Suprapubic skin (tissue), 4 donors: Measurements from ENCODE around the gene ZCCHC24. TPM values are rescaled to one million over a fixed set of nuclear protein-coding genes. Genes with fewer than 3 reads are reported as not detected.

Experiments used
- DNase-seq, 2 donors: peaks; one replicate each; pipeline ENCODE4 v3.0.0-alpha.2; 2019; ENCODE audit warnings: low spot score in 2 of 2
- H3K27ac ChIP-seq: fragments of 200-600 bp; sonication (generic); one replicate; pipeline ENCODE4 v1.5.1; 2019
- H3K27me3 ChIP-seq: fragments of 200-600 bp; sonication (generic); one replicate; pipeline ENCODE4 v1.5.1; 2019
- H3K36me3 ChIP-seq: fragments of 200-600 bp; sonication (generic); one replicate; pipeline ENCODE4 v1.5.1; 2019
- H3K4me1 ChIP-seq: fragments of 200-600 bp; sonication (generic); one replicate; pipeline ENCODE4 v1.5.1; 2019
- H3K4me3 ChIP-seq: fragments of 200-600 bp; sonication (generic); one replicate; pipeline ENCODE4 v1.5.1; 2019; ENCODE audit warnings: mild to moderate bottlenecking
- H3K9me3 ChIP-seq: fragments of 200-600 bp; sonication (generic); one replicate; pipeline ENCODE4 v1.5.1; 2019
- EP300 ChIP-seq: sonication (generic); formaldehyde crosslinking; IDR thresholded peaks from one replicate; pipeline ENCODE4 v1.6.1; 2017; ENCODE audit warnings: antibody characterized with exemption
- POLR2A ChIP-seq, 2 donors: fragments of 450-650 bp; IDR thresholded peaks; one replicate each; pipeline ENCODE4 v1.6.1; 2017; ENCODE audit warnings: antibody characterized with exemption in 2 of 2, mild to moderate bottlenecking in 2 of 2, moderate library complexity in 2 of 2
- POLR2AphosphoS5 ChIP-seq, 3 donors: sonication (generic); formaldehyde crosslinking; IDR thresholded peaks; one replicate each; pipeline ENCODE4 v1.6.1; 2017; ENCODE audit warnings: antibody characterized with exemption in 3 of 3
- WGBS: methylation state at CpG from one replicate; pipeline ENCODE4 v1.1.5; 2018; 5-methylcytosine and 5-hydroxymethylcytosine counted together
- total RNA-seq, 4 donors: library from RNA; depleted of rRNA; stranded (reverse); fragments of >200 nt; gene quantifications; one replicate each; pipeline ENCODE4 v1.1.0, GENCODE V29; 2016
- TF ChIP-seq, protein P1 (sequence below), 2 donors: fragments of 200-600 bp in 1 of 2; fragments of 450-650 bp in 1 of 2; sonication (generic) in 1 of 2; IDR thresholded peaks; one replicate each; pipeline ENCODE4 v1.5.1; 2016 to 2019; ENCODE audit warnings: antibody characterized with exemption in 2 of 2, mild to moderate bottlenecking in 1 of 2, moderate library complexity in 1 of 2

The ZCCHC24 gene
- total RNA-seq, 4 donors from 2014 or later, result 8.9 to 17.3 (median 12.8) TPM

DNA sequence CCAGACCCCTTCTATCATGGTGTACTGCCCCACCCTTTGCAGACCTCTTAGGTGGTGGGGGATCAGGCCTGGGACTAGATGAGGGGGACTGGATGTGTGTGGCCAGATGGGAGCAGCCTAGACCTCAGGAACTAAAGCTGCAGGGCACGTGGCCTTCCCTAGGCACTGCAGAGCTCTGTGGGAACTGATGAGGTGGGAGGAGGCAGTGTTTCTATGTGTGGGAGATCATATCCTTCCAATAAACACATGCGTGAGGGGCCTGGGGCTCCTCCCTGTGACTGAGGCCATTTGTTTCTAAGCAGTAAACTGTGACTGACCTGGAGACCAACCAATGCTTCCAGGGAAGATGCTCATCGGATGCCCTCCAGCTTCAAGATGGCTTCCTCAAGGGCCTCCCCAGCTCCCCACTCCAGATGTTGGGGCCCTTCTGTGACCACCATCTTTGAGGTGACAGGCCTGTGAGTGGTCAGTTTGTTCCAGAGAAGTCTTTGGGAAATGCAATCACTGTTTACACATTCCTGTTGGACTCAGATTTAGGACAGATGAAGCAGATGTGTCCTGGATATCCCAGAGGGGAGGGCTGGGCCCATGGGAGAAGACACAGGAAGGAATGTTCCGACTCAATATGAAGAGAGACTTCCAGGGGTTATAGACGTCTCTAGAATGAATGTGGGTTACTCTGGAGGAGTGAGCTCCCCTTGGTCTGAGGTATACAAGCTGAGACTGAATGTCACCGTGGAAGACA is 23.6 kb upstream of the ZCCHC24 start:
- TF ChIP-seq, protein P1, sequence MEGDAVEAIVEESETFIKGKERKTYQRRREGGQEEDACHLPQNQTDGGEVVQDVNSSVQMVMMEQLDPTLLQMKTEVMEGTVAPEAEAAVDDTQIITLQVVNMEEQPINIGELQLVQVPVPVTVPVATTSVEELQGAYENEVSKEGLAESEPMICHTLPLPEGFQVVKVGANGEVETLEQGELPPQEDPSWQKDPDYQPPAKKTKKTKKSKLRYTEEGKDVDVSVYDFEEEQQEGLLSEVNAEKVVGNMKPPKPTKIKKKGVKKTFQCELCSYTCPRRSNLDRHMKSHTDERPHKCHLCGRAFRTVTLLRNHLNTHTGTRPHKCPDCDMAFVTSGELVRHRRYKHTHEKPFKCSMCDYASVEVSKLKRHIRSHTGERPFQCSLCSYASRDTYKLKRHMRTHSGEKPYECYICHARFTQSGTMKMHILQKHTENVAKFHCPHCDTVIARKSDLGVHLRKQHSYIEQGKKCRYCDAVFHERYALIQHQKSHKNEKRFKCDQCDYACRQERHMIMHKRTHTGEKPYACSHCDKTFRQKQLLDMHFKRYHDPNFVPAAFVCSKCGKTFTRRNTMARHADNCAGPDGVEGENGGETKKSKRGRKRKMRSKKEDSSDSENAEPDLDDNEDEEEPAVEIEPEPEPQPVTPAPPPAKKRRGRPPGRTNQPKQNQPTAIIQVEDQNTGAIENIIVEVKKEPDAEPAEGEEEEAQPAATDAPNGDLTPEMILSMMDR (IDR thresholded peaks at IDR 0.05), result no peak
- TF ChIP-seq EP300 (no peak), POLR2A (IDR thresholded peaks at IDR 0.05) (no peak), POLR2AphosphoS5 (IDR thresholded peaks at IDR 0.05) (no peak)
- no peaks in the 10 kb centered on the region for H3K27me3 ChIP-seq
- H3K9me3 ChIP-seq, result no peaks in the 10 kb centered on the region
- WGBS, result 79% methylated on average over 6 of the region's 6 CpGs
- no peak for DNase-seq
- no peak overlapping the region for H3K4me3 ChIP-seq
- H3K4me1 ChIP-seq, result no peaks in the 10 kb centered on the region
- no peak overlapping the region for H3K27ac ChIP-seq
- no peaks in the 10 kb centered on the region for H3K36me3 ChIP-seq

DNA sequence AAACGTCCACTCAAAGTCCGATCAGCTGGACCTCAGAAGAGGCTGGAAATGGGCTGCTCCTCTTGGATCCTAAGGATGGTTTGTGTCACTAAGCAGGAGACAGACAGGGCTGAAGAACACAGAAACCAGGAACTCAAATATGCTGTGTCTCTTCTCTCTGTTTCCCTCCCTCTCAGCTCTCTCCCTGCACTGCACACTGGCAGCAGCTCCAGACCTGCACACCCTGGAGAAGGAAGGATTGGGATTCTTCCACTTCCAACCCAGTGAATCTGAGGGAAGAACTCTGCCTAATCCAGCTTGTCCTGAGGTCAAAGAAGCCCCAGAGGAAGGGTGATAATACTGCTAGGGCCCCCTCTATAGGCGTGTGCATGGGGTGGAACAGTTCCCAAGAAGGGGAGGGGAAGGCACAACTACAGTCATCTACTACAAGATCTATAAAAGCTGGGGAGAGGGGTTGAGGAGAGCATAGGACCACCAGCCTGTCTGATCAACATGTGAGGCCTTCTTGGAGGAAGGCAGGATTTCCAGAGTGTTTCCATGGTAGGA is 22.7 kb upstream of the ZCCHC24 start:
- TF ChIP-seq POLR2AphosphoS5 (IDR thresholded peaks at IDR 0.05), result no peak
- TF ChIP-seq POLR2A (IDR thresholded peaks at IDR 0.05), result no peak
- TF ChIP-seq, protein P1 (IDR thresholded peaks at IDR 0.05), result no peak
- no peak for TF ChIP-seq EP300
- H3K4me1 ChIP-seq, result no peaks in the 10 kb centered on the region
- DNase-seq, result no peak
- no peaks in the 10 kb centered on the region for H3K9me3 ChIP-seq
- H3K27ac ChIP-seq, result peak overlapping the region; percentile 31
- H3K36me3 ChIP-seq, result no peaks in the 10 kb centered on the region
- no peaks in the 10 kb centered on the region for H3K27me3 ChIP-seq
- no peak overlapping the region for H3K4me3 ChIP-seq
- 81% methylated on average over 3 of the region's 3 CpGs for WGBS

DNA sequence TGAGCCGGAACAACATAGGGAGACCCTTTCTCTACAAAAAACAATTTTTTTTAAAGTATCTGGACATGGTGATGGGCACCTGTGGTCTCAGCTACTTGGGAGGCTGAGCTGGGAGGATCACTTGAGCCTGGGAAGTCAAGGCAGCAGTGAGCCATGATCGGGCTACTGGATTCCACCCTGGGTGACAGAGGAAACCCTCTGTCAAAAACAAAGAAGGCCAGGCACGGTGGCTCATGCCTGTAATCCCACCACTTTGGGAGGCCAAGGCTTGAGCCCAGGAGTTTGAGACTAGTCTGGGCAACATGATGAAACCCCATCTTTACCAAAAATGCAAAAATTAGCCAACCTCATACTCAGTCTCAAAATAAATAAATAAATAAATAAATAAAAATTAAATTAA is 19.9 kb upstream of the ZCCHC24 start:
- H3K27ac ChIP-seq, result no peak overlapping the region
- no peak for DNase-seq
- H3K9me3 ChIP-seq, result no peaks in the 10 kb centered on the region
- 92% methylated on average over 3 of the region's 3 CpGs for WGBS
- H3K4me3 ChIP-seq, result no peak overlapping the region
- H3K27me3 ChIP-seq, result no peaks in the 10 kb centered on the region
- TF ChIP-seq, protein P1 (IDR thresholded peaks at IDR 0.05), result no peak
- TF ChIP-seq POLR2AphosphoS5 (IDR thresholded peaks at IDR 0.05) (no peak), POLR2A (IDR thresholded peaks at IDR 0.05) (no peak), EP300 (no peak)
- H3K4me1 ChIP-seq, result no peaks in the 10 kb centered on the region
- no peaks in the 10 kb centered on the region for H3K36me3 ChIP-seq

DNA sequence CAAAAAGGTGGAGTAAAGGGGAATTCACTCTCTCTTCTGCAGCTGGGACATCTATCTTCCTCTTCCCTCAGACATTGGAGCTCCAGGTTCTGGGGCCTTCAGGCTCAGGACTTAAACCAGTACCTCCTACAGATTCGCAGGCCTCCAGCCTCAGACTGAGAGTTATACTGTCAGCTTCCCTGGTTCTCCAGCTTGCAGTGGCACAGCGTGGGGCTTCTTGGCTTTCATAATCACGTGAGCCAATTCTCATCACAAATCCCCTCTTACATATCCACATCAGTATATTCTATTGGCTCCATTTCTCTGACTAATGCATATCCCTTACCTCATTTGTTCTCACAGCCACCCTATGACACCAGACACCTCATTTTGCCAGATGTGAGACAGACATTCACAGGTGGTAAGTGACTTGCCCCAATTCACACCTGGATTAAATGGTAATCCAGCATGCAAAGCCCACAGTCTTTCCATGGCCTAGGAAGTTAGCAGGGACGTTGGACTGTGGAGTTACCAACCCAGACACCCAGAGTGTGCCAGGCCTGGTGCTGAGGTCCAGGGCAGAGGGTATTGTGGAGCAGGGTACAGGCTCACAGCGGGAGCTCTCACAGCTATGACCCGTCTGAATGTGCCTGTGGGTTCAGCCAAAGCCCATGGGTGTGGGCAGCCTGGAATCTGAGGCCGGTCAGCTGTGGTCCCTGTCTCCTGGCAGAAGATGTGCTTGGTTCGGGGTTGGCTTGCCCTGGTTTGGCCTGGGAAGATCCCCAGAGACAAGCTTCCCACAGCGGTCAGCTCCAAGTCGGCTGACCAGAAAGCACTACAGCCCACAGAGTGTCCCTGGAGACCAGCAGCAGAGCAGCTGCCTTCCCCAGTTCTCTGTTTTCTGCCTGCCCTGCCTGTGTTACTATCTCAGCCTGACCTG is 18.4 kb upstream of the ZCCHC24 start:
- no peak overlapping the region for H3K4me3 ChIP-seq
- no peak overlapping the region for H3K27ac ChIP-seq
- H3K27me3 ChIP-seq, result no peaks in the 10 kb centered on the region
- H3K4me1 ChIP-seq, result no peaks in the 10 kb centered on the region
- H3K9me3 ChIP-seq, result no peaks in the 10 kb centered on the region
- WGBS, result 88% methylated on average over 6 of the region's 10 CpGs
- DNase-seq, result no peak
- no peaks in the 10 kb centered on the region for H3K36me3 ChIP-seq
- TF ChIP-seq POLR2AphosphoS5 (IDR thresholded peaks at IDR 0.05), result no peak
- no peak for TF ChIP-seq POLR2A (IDR thresholded peaks at IDR 0.05)
- TF ChIP-seq EP300, result no peak
- TF ChIP-seq, protein P1 (IDR thresholded peaks at IDR 0.05), result no peak

DNA sequence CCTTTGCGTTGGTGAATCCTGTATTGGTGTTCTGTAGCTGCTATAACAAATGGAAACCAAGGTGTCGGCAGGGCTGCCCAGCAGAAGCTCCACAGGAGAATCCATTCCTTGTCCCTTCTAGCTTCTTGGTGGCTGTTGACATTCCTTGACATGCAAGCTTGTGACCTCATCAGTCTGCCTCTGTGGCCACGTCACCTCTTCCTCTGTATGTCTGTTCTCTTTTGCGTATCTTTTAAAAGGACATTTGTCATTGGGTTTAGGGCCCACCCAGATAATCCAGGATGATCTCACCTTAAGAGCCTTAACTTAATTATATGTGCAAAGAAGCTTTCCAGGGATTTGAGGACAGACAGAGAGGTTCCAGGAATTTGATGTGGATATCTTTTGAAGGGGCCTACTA is 15.3 kb upstream of the ZCCHC24 start:
- Histone ChIP-seq H3K27ac (no peak overlapping the region), H3K4me3 (no peak overlapping the region), H3K36me3 (no peaks in the 10 kb centered on the region), H3K4me1 (no peaks in the 10 kb centered on the region), H3K9me3 (no peaks in the 10 kb centered on the region), H3K27me3 (no peaks in the 10 kb centered on the region)
- 92% methylated on average over 4 of the region's 4 CpGs for WGBS
- TF ChIP-seq EP300 (no peak), POLR2AphosphoS5 (IDR thresholded peaks at IDR 0.05) (no peak), POLR2A (IDR thresholded peaks at IDR 0.05) (no peak)
- TF ChIP-seq, protein P1 (IDR thresholded peaks at IDR 0.05), result no peak
- DNase-seq, result no peak
